HEK293 (cell line): Measurements from ENCODE around the gene AMT.
A peak's percentile ranks its signal among the peaks of the same experiment; 100 is the strongest.

Source experiments
- CTCF ChIA-PET: fragments of 350-600 bp; formaldehyde crosslinking; extraction: SDS; loops from one replicate; lab custom pipeline; 2021; ENCODE audit warnings: antibody characterized with exemption; lab: Yijun Ruan, JAX
- POLR2A ChIA-PET: fragments of 300-600 bp; formaldehyde crosslinking; extraction: SDS; loops from one replicate; lab custom pipeline; 2020; ENCODE audit warnings: antibody characterized with exemption, inconsistent platforms; lab: Yijun Ruan, JAX
- H3K27ac ChIP-seq: fragments of 200-500 bp; sonication (Bioruptor generic); 2 replicates; pipeline ENCODE4 v1.5.1; 2014; ENCODE audit warnings: low read depth, low read length, control low read depth, inconsistent platforms; ENCODE audit errors: extremely low read depth
- H3K36me3 ChIP-seq, 2 experiments: fragments of 200-500 bp in 1 of 2; sonication (Bioruptor generic) in 1 of 2; 1 replicate in 1 of 2; 2 replicates in 1 of 2; pipeline ENCODE4 v1.5.1; 2014 to 2017; ENCODE audit warnings: inconsistent platforms in 2 of 2, low read length in 2 of 2; ENCODE audit not compliant: control insufficient read depth in 2 of 2, insufficient read depth in 1 of 2
- H3K4me1 ChIP-seq: fragments of 200-500 bp; sonication (Bioruptor generic); 2 replicates; pipeline ENCODE4 v1.5.1; 2014; ENCODE audit warnings: mild to moderate bottlenecking, low read length, inconsistent platforms; ENCODE audit not compliant: control insufficient read depth, insufficient read depth
- H3K4me3 ChIP-seq: 2 replicates; pipeline ENCODE4 v1.5.1; 2011; ENCODE audit warnings: low read depth, mild to moderate bottlenecking, control low read depth, low read length, moderate library complexity
- H3K9me3 ChIP-seq: fragments of 200-500 bp; sonication (Bioruptor generic); 2 replicates; pipeline ENCODE4 v1.5.1; 2014; ENCODE audit warnings: low read depth, low read length, inconsistent platforms; ENCODE audit not compliant: control insufficient read depth, insufficient read depth
- GFI1B ChIP-seq: fragments of 450-650 bp; formaldehyde crosslinking; IDR thresholded peaks from 2 replicates; pipeline ENCODE4 v1.5.1; 2016; ENCODE audit warnings: missing biosample characterization, missing genetic modification characterization
- KLF16 ChIP-seq: fragments of 450-650 bp; formaldehyde crosslinking; IDR thresholded peaks from 2 replicates; pipeline ENCODE4 v1.5.1; 2017; ENCODE audit warnings: missing biosample characterization, missing genetic modification characterization
- SP7 ChIP-seq: fragments of 450-650 bp; formaldehyde crosslinking; IDR thresholded peaks from 2 replicates; pipeline ENCODE4 v1.5.1; 2016; ENCODE audit warnings: missing biosample characterization, missing genetic modification characterization
- ZBTB20 ChIP-seq: fragments of 450-650 bp; formaldehyde crosslinking; IDR thresholded peaks from 2 replicates; pipeline ENCODE4 v1.5.1; 2016; ENCODE audit warnings: missing biosample characterization, missing genetic modification characterization
- ZFP69B ChIP-seq: fragments of 450-650 bp; formaldehyde crosslinking; IDR thresholded peaks from 2 replicates; pipeline ENCODE4 v1.5.1; 2016; ENCODE audit warnings: missing biosample characterization, missing genetic modification characterization
- ZNF138 ChIP-seq: fragments of 450-650 bp; formaldehyde crosslinking; IDR thresholded peaks from 2 replicates; pipeline ENCODE4 v1.5.1; 2016; ENCODE audit warnings: missing biosample characterization, missing genetic modification characterization, borderline replicate concordance
- ZNF155 ChIP-seq: fragments of 450-650 bp; formaldehyde crosslinking; IDR thresholded peaks from 2 replicates; pipeline ENCODE4 v1.5.1; 2016; ENCODE audit warnings: missing biosample characterization, missing genetic modification characterization
- ZNF184 ChIP-seq: fragments of 450-650 bp; IDR thresholded peaks from 2 replicates; pipeline ENCODE4 v1.5.1; 2018; ENCODE audit warnings: missing biosample characterization, mild to moderate bottlenecking, missing genetic modification characterization
- ZNF404 ChIP-seq: fragments of 450-650 bp; formaldehyde crosslinking; IDR thresholded peaks from 2 replicates; pipeline ENCODE4 v1.5.1; 2017; ENCODE audit warnings: missing biosample characterization, missing genetic modification characterization
- ZNF473 ChIP-seq: fragments of 450-650 bp; formaldehyde crosslinking; IDR thresholded peaks from 2 replicates; pipeline ENCODE4 v1.5.1; 2017; ENCODE audit warnings: missing biosample characterization, missing genetic modification characterization
- ZNF529 ChIP-seq: fragments of 450-650 bp; formaldehyde crosslinking; IDR thresholded peaks from 2 replicates; pipeline ENCODE4 v1.5.1; 2017; ENCODE audit warnings: missing genetic modification characterization, missing biosample characterization; ENCODE audit not compliant: insufficient replicate concordance
- ZNF623 ChIP-seq: fragments of 450-650 bp; formaldehyde crosslinking; IDR thresholded peaks from 2 replicates; pipeline ENCODE4 v1.5.1; 2016; ENCODE audit warnings: missing biosample characterization, missing genetic modification characterization
- TF ChIP-seq, protein P1 (sequence below): fragments of 450-650 bp; formaldehyde crosslinking; conservative IDR thresholded peaks from 2 replicates; pipeline ENCODE4 v1.5.1; 2016; ENCODE audit warnings: low read depth, missing biosample characterization, missing genetic modification characterization
- TF ChIP-seq, protein P2 (sequence below): fragments of 450-650 bp; formaldehyde crosslinking; IDR thresholded peaks from 2 replicates; pipeline ENCODE4 v1.5.1; 2016; ENCODE audit warnings: missing biosample characterization, missing genetic modification characterization
- TF ChIP-seq, protein P3 (sequence below): fragments of 450-650 bp; formaldehyde crosslinking; IDR thresholded peaks from 2 replicates; pipeline ENCODE4 v1.5.1; 2016; ENCODE audit warnings: missing biosample characterization, missing genetic modification characterization
- TF ChIP-seq, protein P4 (sequence below): fragments of 450-650 bp; formaldehyde crosslinking; IDR thresholded peaks from 2 replicates; pipeline ENCODE4 v1.5.1; 2017; ENCODE audit warnings: missing biosample characterization, missing genetic modification characterization
- TF ChIP-seq, protein P5 (sequence below): fragments of 450-650 bp; formaldehyde crosslinking; IDR thresholded peaks from 2 replicates; pipeline ENCODE4 v1.5.1; 2016; ENCODE audit warnings: missing biosample characterization, missing genetic modification characterization

AMT gene

DNA sequence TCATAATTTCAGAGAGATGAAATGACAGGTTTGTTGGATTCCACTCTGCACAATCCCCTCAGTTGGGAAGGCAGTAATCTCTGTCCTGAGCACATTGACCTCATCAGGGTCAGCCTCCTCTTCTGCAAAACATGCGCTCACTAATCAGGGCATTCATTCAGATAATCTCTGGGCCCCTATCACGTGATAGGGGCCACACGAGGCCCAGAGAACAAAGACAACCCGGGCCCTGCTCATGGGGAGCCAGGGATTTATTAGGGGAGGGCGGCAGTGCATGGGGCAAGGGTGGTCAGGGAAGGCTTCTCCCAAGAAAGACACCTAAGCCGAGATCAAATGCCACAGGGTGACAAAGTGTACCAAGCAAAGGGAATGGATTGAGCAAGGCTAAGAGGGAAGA is 8.9 kb downstream of the AMT start:
- no peak overlapping the region for H3K27ac ChIP-seq
- ChIA-PET CTCF (interaction anchor here (1.0 kb wide), 2 partner anchors 36 to 126 kb away, joined by 3 read pairs; no protein-coding TSS in a partner anchor), POLR2A (interaction anchor here (1.0 kb wide), 1 partner anchor 12 kb away, joined by 3 read pairs; no protein-coding TSS in a partner anchor)
- no peak overlapping the region for H3K4me3 ChIP-seq
- peaks cover 0 to 25% of the 10 kb centered on the region in 2 experiments; a peak in 1 of 3 replicates for H3K36me3 ChIP-seq
- no peaks in the 10 kb centered on the region for H3K9me3 ChIP-seq
- no peak for TF ChIP-seq ZNF623 (tag by site-specific recombination)
- TF ChIP-seq ZNF138 (tag by site-specific recombination) = no peak
- no peak for TF ChIP-seq KLF16 (tag by site-specific recombination)
- no peak for TF ChIP-seq ZNF404
- TF ChIP-seq, protein P1, sequence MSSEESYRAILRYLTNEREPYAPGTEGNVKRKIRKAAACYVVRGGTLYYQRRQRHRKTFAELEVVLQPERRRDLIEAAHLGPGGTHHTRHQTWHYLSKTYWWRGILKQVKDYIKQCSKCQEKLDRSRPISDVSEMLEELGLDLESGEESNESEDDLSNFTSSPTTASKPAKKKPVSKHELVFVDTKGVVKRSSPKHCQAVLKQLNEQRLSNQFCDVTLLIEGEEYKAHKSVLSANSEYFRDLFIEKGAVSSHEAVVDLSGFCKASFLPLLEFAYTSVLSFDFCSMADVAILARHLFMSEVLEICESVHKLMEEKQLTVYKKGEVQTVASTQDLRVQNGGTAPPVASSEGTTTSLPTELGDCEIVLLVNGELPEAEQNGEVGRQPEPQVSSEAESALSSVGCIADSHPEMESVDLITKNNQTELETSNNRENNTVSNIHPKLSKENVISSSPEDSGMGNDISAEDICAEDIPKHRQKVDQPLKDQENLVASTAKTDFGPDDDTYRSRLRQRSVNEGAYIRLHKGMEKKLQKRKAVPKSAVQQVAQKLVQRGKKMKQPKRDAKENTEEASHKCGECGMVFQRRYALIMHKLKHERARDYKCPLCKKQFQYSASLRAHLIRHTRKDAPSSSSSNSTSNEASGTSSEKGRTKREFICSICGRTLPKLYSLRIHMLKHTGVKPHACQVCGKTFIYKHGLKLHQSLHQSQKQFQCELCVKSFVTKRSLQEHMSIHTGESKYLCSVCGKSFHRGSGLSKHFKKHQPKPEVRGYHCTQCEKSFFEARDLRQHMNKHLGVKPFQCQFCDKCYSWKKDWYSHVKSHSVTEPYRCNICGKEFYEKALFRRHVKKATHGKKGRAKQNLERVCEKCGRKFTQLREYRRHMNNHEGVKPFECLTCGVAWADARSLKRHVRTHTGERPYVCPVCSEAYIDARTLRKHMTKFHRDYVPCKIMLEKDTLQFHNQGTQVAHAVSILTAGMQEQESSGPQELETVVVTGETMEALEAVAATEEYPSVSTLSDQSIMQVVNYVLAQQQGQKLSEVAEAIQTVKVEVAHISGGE = no peak
- TF ChIP-seq ZNF473 (tag by site-specific recombination) = no peak
- TF ChIP-seq SP7 = no peak
- no peak for TF ChIP-seq ZNF155
- TF ChIP-seq GFI1B (tag by site-specific recombination) = no peak
- no peak for TF ChIP-seq ZNF529
- TF ChIP-seq, protein P2, sequence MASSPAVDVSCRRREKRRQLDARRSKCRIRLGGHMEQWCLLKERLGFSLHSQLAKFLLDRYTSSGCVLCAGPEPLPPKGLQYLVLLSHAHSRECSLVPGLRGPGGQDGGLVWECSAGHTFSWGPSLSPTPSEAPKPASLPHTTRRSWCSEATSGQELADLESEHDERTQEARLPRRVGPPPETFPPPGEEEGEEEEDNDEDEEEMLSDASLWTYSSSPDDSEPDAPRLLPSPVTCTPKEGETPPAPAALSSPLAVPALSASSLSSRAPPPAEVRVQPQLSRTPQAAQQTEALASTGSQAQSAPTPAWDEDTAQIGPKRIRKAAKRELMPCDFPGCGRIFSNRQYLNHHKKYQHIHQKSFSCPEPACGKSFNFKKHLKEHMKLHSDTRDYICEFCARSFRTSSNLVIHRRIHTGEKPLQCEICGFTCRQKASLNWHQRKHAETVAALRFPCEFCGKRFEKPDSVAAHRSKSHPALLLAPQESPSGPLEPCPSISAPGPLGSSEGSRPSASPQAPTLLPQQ (tag by site-specific recombination) = no peak
- TF ChIP-seq ZFP69B = no peak
- TF ChIP-seq ZNF184 = no peak
- peaks cover 4% of the 10 kb centered on the region; the same call in 1 of the 2 replicates for H3K4me1 ChIP-seq

DNA sequence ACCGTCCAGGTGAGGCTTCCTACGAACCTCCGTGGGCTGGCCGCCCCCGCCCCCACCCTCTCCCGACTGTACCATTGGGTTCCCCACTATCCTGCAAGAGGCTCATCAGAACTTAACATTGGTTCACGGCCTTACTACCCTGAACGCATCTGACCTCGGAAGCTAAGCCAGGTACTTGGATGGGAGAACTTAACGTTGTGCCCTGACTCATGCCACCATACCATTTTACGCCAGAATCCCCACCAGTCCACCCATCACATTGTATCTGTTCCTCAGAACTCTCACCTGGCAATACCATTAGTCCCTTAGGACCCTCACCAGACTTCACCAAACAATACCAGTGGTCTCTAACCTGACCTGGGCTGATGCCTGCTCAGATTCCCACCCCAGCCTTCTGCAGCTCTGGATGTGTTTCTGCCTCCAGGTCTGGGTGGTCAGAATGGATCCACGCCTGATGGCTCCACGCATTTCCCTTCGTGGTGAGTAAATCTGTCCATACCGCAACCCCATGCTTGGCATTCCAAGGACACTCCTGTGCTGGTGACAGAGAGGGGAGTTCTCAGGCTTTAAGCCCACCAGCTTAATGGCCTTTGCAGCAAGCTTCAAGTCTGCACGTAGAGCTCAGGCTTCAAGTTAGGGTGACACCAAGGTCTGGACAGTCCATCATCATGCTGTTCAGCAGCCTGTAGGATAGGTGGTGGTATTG is 9.5 kb downstream of the AMT start:
- CTCF ChIA-PET = interaction anchor here (0.6 to 1.0 kb wide), 3 partner anchors 36 to 127 kb away, joined by 3 read pairs; no protein-coding TSS in a partner anchor

More for the DNA sequence above, 9.5 kb downstream of the AMT start:
- TF ChIP-seq, protein P3, sequence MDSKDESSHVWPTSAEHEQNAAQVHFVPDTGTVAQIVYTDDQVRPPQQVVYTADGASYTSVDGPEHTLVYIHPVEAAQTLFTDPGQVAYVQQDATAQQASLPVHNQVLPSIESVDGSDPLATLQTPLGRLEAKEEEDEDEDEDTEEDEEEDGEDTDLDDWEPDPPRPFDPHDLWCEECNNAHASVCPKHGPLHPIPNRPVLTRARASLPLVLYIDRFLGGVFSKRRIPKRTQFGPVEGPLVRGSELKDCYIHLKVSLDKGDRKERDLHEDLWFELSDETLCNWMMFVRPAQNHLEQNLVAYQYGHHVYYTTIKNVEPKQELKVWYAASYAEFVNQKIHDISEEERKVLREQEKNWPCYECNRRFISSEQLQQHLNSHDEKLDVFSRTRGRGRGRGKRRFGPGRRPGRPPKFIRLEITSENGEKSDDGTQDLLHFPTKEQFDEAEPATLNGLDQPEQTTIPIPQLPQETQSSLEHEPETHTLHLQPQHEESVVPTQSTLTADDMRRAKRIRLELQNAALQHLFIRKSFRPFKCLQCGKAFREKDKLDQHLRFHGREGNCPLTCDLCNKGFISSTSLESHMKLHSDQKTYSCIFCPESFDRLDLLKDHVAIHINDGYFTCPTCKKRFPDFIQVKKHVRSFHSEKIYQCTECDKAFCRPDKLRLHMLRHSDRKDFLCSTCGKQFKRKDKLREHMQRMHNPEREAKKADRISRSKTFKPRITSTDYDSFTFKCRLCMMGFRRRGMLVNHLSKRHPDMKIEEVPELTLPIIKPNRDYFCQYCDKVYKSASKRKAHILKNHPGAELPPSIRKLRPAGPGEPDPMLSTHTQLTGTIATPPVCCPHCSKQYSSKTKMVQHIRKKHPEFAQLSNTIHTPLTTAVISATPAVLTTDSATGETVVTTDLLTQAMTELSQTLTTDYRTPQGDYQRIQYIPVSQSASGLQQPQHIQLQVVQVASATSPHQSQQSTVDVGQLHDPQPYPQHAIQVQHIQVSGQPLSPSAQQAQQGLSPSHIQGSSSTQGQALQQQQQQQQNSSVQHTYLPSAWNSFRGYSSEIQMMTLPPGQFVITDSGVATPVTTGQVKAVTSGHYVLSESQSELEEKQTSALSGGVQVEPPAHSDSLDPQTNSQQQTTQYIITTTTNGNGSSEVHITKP (tag by site-specific recombination) = peak; percentile 48; the same call in 1 of the 2 replicates
- peak; percentile 38; the same call in 1 of the 2 replicates for TF ChIP-seq ZBTB20
- TF ChIP-seq, protein P4, sequence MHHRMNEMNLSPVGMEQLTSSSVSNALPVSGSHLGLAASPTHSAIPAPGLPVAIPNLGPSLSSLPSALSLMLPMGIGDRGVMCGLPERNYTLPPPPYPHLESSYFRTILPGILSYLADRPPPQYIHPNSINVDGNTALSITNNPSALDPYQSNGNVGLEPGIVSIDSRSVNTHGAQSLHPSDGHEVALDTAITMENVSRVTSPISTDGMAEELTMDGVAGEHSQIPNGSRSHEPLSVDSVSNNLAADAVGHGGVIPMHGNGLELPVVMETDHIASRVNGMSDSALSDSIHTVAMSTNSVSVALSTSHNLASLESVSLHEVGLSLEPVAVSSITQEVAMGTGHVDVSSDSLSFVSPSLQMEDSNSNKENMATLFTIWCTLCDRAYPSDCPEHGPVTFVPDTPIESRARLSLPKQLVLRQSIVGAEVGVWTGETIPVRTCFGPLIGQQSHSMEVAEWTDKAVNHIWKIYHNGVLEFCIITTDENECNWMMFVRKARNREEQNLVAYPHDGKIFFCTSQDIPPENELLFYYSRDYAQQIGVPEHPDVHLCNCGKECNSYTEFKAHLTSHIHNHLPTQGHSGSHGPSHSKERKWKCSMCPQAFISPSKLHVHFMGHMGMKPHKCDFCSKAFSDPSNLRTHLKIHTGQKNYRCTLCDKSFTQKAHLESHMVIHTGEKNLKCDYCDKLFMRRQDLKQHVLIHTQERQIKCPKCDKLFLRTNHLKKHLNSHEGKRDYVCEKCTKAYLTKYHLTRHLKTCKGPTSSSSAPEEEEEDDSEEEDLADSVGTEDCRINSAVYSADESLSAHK = no peak
- TF ChIP-seq, protein P5, sequence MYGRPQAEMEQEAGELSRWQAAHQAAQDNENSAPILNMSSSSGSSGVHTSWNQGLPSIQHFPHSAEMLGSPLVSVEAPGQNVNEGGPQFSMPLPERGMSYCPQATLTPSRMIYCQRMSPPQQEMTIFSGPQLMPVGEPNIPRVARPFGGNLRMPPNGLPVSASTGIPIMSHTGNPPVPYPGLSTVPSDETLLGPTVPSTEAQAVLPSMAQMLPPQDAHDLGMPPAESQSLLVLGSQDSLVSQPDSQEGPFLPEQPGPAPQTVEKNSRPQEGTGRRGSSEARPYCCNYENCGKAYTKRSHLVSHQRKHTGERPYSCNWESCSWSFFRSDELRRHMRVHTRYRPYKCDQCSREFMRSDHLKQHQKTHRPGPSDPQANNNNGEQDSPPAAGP = 0 out of 2 replicates have a peak, but pooled peaks have one; percentile 7
- peak overlapping the region; percentile 98 for H3K4me3 ChIP-seq
- POLR2A ChIA-PET = interaction anchor here (0.6 to 1.9 kb wide), 10 partner anchors 11 to 391 kb away, joined by 3 to 33 read pairs (median 5); partner anchors contain the start of genes DAG1, NDUFAF3 and USP4
- no peaks in the 10 kb centered on the region for H3K9me3 ChIP-seq
- peaks cover 0 to 25% of the 10 kb centered on the region in 2 experiments; a peak in 1 of 3 replicates for H3K36me3 ChIP-seq
- peaks cover 4% of the 10 kb centered on the region; the same call in 1 of the 2 replicates for H3K4me1 ChIP-seq
- peak overlapping the region; percentile 72 for H3K27ac ChIP-seq
